HepG2 (cell line): ENCODE results near the gene C5orf34. TPM values are rescaled to one million over a fixed set of nuclear protein-coding genes. Genes with fewer than 3 reads are reported as not detected.

Experiments
- ARHGAP35 ChIP-seq: sonication (generic); formaldehyde crosslinking; IDR thresholded peaks from 2 replicates; pipeline ENCODE4 v1.9.0; 2022; ENCODE audit warnings: mild to moderate bottlenecking, inconsistent platforms, moderate library complexity, missing genetic modification reagents, borderline replicate concordance
- DDIT3 ChIP-seq: sonication (generic); formaldehyde crosslinking; IDR thresholded peaks from 2 replicates; pipeline ENCODE4 v1.4.0; 2020; ENCODE audit warnings: mild to moderate bottlenecking, missing genetic modification reagents
- EEA1 ChIP-seq: sonication (generic); formaldehyde crosslinking; IDR thresholded peaks from 2 replicates; pipeline ENCODE4 v1.5.1; 2020; ENCODE audit warnings: mild to moderate bottlenecking, missing genetic modification reagents, borderline replicate concordance
- ETV5 ChIP-seq: IDR thresholded peaks from 2 replicates; pipeline ENCODE4 v1.6.1; 2018; ENCODE audit warnings: missing biosample characterization, missing genetic modification reagents, inconsistent platforms, borderline replicate concordance
- GFI1 ChIP-seq: sonication (generic); formaldehyde crosslinking; IDR thresholded peaks from 2 replicates; pipeline ENCODE4 v1.5.0; 2020; ENCODE audit warnings: missing genetic modification reagents, mild to moderate bottlenecking, borderline replicate concordance
- KDM4B ChIP-seq: sonication (generic); formaldehyde crosslinking; IDR thresholded peaks from 2 replicates; pipeline ENCODE4 v1.4.0; 2020; ENCODE audit warnings: missing genetic modification reagents
- NCOA1 ChIP-seq: sonication (generic); formaldehyde crosslinking; IDR thresholded peaks from 2 replicates; pipeline ENCODE4 v1.9.0; 2021; ENCODE audit warnings: missing genetic modification reagents
- NCOR1 ChIP-seq: fragments of 200-600 bp; sonication (generic); IDR thresholded peaks from 2 replicates; pipeline ENCODE4 v1.7.0; 2017; ENCODE audit warnings: antibody characterized with exemption, low read length, borderline replicate concordance
- SETDB1 ChIP-seq: sonication (generic); formaldehyde crosslinking; IDR thresholded peaks from 2 replicates; pipeline ENCODE4 v1.5.1; 2020; ENCODE audit warnings: missing genetic modification reagents, mild to moderate bottlenecking, borderline replicate concordance
- SRSF4 ChIP-seq: fragments of 200-400 bp; formaldehyde crosslinking; IDR thresholded peaks from one replicate; pipeline ENCODE4 v1.6.1; 2018; ENCODE audit warnings: mild to moderate bottlenecking, low read depth, low read length, moderate library complexity; ENCODE audit not compliant: poor library complexity, severe bottlenecking
- TEAD3 ChIP-seq: optimal IDR thresholded peaks from 2 replicates; pipeline ENCODE3; 2016; ENCODE audit warnings: borderline replicate concordance
- ZBTB20 ChIP-seq: sonication (generic); formaldehyde crosslinking; IDR thresholded peaks from 2 replicates; pipeline ENCODE4 v1.8.1; 2023; ENCODE audit warnings: missing genetic modification reagents, low read depth, mild to moderate bottlenecking, borderline replicate concordance
- ZBTB4 ChIP-seq: sonication (generic); formaldehyde crosslinking; IDR thresholded peaks from 2 replicates; pipeline ENCODE4 v1.4.0; 2020; ENCODE audit warnings: missing genetic modification reagents, mild to moderate bottlenecking, borderline replicate concordance
- ZBTB7A ChIP-seq: sonication (generic); formaldehyde crosslinking; IDR thresholded peaks from 2 replicates; pipeline ENCODE4 v1.8.0; 2022; ENCODE audit warnings: mild to moderate bottlenecking, missing genetic modification reagents
- ZFP36L2 ChIP-seq: sonication (generic); formaldehyde crosslinking; IDR thresholded peaks from 2 replicates; pipeline ENCODE4 v1.4.0; 2020; ENCODE audit warnings: missing genetic modification reagents
- ZIK1 ChIP-seq: sonication (generic); formaldehyde crosslinking; IDR thresholded peaks from 2 replicates; pipeline ENCODE4 v1.5.0; 2020; ENCODE audit warnings: mild to moderate bottlenecking, low read depth, missing genetic modification reagents, borderline replicate concordance
- ZNF274 ChIP-seq: sonication (generic); formaldehyde crosslinking; IDR thresholded peaks from 2 replicates; pipeline ENCODE4 v1.5.1; 2020; ENCODE audit warnings: mild to moderate bottlenecking, missing genetic modification reagents
- ZNF451 ChIP-seq: sonication (generic); formaldehyde crosslinking; IDR thresholded peaks from 2 replicates; pipeline ENCODE4 v1.5.0; 2020; ENCODE audit warnings: mild to moderate bottlenecking, missing genetic modification reagents
- ZNF496 ChIP-seq: sonication (generic); formaldehyde crosslinking; IDR thresholded peaks from 2 replicates; pipeline ENCODE4 v1.8.1; 2023; ENCODE audit warnings: mild to moderate bottlenecking, moderate library complexity, missing genetic modification reagents; ENCODE audit not compliant: insufficient replicate concordance
- ZNF547 ChIP-seq: sonication (generic); formaldehyde crosslinking; IDR thresholded peaks from 2 replicates; pipeline ENCODE4 v1.5.1; 2020; ENCODE audit warnings: mild to moderate bottlenecking, missing genetic modification reagents
- polyA plus RNA-seq, 8 experiments: library from polyadenylated mRNA; depleted of rRNA in 3 of 8; stranded (reverse) in 7 of 8; unstranded in 1 of 8; fragments of >200 nt; fragmentation: Illumina TruSeq in 4 of 8; extraction: Trizol in 4 of 8; gene quantifications; 2 replicates each; pipeline versions ENCODE4 v1.2.1 to v1.2.3, GENCODE V29; 2011 to 2016; ENCODE audit warnings: low read depth in 4 of 8, missing spikeins in 1 of 8, mixed read lengths in 1 of 8; ENCODE audit not compliant: insufficient read depth in 1 of 8
- total RNA-seq, 5 experiments: library from RNA; depleted of rRNA; stranded (reverse); fragments of >200 nt; fragmentation: Illumina TruSeq; extraction: Trizol; gene quantifications; 2 replicates each; pipeline ENCODE4 v1.2.3, GENCODE V29; 2016; ENCODE audit warnings: low read depth in 1 of 5
- TF ChIP-seq, protein P1 (sequence below): sonication (generic); formaldehyde crosslinking; IDR thresholded peaks from 2 replicates; pipeline ENCODE4 v1.5.1; 2020; ENCODE audit warnings: missing genetic modification reagents, mild to moderate bottlenecking, borderline replicate concordance
- TF ChIP-seq, protein P2 (sequence below): sonication (generic); formaldehyde crosslinking; IDR thresholded peaks from 2 replicates; pipeline ENCODE4 v1.5.0; 2020; ENCODE audit warnings: mild to moderate bottlenecking, missing genetic modification reagents

The C5orf34 gene
- total and polyA plus RNA-seq, 2 of the 13 experiments (the other 11 are each of a cell fraction or from before 2014, with no cell fraction given): 3.2 to 6.4 TPM

DNA sequence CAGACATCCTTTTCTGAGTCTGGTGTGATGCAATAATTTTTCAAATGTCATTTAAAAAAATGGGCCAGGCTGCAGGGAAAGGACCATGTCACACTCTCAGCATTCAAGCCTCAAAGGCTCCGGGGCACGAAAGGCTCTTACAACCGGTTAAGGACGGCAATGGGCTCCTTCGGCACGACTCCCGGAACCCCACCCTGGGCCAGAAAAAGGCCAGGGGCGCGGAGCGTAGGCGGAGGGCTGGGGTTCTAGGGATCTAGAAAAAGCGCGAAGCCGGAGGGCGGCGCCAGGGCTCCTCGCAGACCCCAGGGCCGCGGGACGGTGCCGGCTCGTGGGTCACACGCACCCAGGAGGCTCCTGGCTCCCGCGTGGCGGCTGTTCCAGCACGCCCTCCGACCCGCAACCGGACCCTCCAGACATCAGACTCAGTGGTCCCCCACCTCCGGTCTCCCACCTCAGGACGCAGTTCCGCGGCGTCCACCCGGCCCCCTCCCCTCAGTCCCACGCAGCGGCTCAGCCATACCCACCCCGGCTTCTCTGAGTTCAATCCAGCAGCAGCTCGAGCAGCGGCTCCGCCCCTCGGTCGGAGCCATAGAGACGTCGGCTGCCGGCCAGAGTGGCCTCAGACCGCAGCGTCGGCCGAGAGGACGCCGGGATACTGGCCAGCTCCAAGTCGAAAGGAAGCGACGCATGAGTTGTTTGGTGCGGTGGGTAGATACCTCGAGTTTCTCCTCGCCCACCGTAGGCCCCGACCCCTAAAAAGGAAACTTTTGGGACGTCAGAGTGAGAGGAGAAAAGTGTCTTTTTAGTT lies 31.4 kb downstream of the C5orf34 start, which contains the start of gene TMEM267 (continued):
- TF ChIP-seq, protein P1, sequence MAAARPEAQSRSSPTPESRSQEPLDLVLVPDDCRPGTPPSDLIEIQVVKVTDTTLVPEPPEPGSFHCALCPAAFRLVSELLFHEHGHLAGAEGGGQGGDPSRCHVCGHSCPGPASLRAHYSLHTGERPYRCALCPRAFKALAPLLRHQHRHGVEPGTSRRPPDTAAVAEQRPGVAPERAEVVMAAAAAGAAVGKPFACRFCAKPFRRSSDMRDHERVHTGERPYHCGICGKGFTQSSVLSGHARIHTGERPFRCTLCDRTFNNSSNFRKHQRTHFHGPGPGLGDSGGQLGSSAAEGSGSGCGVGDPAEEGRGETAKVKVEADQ: no peak; the same call in 1 of the 2 replicates
- TF ChIP-seq ZNF451 (CRISPR knock-in tag) (peak; percentile 74; the same call in 1 of the 2 replicates), ZFP36L2 (no peak), SETDB1 (no peak), ZIK1 (peak; percentile 69; the same call in 1 of the 2 replicates), ZBTB4 (CRISPR knock-in tag) (no peak), NCOA1 (no peak), ETV5 (no peak), ZNF547 (CRISPR knock-in tag) (0 out of 2 replicates have a peak, but pooled peaks have one; percentile 38), TEAD3 (CRISPR knock-in tag) (no peak), DDIT3 (CRISPR knock-in tag) (no peak; the same call in 1 of the 2 replicates), ZNF496 (no peak), ZBTB20 (CRISPR knock-in tag) (no peak), EEA1 (CRISPR knock-in tag) (no peak), ARHGAP35 (no peak), ZNF274 (CRISPR knock-in tag) (no peak; the same call in 1 of the 2 replicates), KDM4B (CRISPR knock-in tag) (no peak), SRSF4 (no peak), GFI1 (CRISPR knock-in tag) (no peak), NCOR1 (no peak), ZBTB7A (CRISPR knock-in tag) (peak; percentile 69; the same call in 1 of the 2 replicates)
- TF ChIP-seq, protein P2, sequence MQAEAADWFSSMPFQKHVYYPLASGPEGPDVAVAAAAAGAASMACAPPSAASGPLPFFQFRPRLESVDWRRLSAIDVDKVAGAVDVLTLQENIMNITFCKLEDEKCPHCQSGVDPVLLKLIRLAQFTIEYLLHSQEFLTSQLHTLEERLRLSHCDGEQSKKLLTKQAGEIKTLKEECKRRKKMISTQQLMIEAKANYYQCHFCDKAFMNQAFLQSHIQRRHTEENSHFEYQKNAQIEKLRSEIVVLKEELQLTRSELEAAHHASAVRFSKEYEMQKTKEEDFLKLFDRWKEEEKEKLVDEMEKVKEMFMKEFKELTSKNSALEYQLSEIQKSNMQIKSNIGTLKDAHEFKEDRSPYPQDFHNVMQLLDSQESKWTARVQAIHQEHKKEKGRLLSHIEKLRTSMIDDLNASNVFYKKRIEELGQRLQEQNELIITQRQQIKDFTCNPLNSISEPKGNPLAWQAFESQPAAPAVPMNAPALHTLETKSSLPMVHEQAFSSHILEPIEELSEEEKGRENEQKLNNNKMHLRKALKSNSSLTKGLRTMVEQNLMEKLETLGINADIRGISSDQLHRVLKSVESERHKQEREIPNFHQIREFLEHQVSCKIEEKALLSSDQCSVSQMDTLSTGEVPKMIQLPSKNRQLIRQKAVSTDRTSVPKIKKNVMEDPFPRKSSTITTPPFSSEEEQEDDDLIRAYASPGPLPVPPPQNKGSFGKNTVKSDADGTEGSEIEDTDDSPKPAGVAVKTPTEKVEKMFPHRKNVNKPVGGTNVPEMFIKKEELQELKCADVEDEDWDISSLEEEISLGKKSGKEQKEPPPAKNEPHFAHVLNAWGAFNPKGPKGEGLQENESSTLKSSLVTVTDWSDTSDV: no peak
